T-cell (primary cell): Measurements from ENCODE around the gene COG5. TPM values are rescaled to one million over a fixed set of nuclear protein-coding genes. Genes with fewer than 3 reads are reported as not detected.

Experiments used
- ATAC-seq, 4 experiments: fragments of 200-7000 bp in 3 of 4; fragments of 150-1000 bp in 1 of 4; cut with Tn5 transposase; replicated peaks in 1 of 4; 1 replicate in 3 of 4; 2 replicates in 1 of 4; pipeline ENCODE4 v1.10.0; 2021; ENCODE audit warnings: moderate library complexity in 3 of 4, mild to moderate bottlenecking in 2 of 4, moderate number of reproducible peaks in 1 of 4
- CTCF ChIA-PET, 2 donors: fragments of 300-600 bp; sonication (Branson Sonifier 250); formaldehyde crosslinking; loops; one replicate each; lab custom pipeline; 2022; ENCODE audit warnings: antibody characterized with exemption in 2 of 2; lab: Charles Lee
- POLR2A ChIA-PET, 2 donors: fragments of 300-600 bp; sonication (Branson Sonifier 250); formaldehyde crosslinking; loops; one replicate each; lab custom pipeline; 2022; ENCODE audit warnings: antibody characterized with exemption in 2 of 2; lab: Charles Lee
- DNase-seq, 35 experiments: peaks; one replicate each; pipeline versions ENCODE4 v3.0.0 to v3.0.0-alpha.2; 2013 to 2023
- H3K27ac ChIP-seq: one replicate; pipeline ENCODE4 v1.5.1; 2013; ENCODE audit warnings: low read length
- H3K27me3 ChIP-seq, 2 experiments: replicated peaks in 1 of 2; 1 replicate in 1 of 2; 2 replicates in 1 of 2; pipeline versions ENCODE4 v1.6.1 to v1.7.0; 2013; ENCODE audit warnings: low read length in 1 of 2, mixed read lengths in 1 of 2; ENCODE audit not compliant: control insufficient read depth in 2 of 2, insufficient read depth in 2 of 2; ENCODE audit errors: extremely low read depth in 1 of 2
- H3K36me3 ChIP-seq, 2 donors: 1 replicate in 1 of 2; 2 replicates in 1 of 2; pipeline versions ENCODE4 v1.6.1 to v1.7.0; 2013; ENCODE audit warnings: low read length in 1 of 2; ENCODE audit not compliant: control insufficient read depth in 2 of 2, insufficient read depth in 1 of 2; ENCODE audit errors: extremely low read depth in 1 of 2
- H3K4me1 ChIP-seq, 2 experiments: 1 replicate in 1 of 2; 2 replicates in 1 of 2; pipeline versions ENCODE4 v1.6.1 to v1.7.0; 2013; ENCODE audit warnings: low read length in 2 of 2, mixed read lengths in 1 of 2; ENCODE audit not compliant: insufficient read depth in 2 of 2, control insufficient read depth in 1 of 2; ENCODE audit errors: extremely low read depth in 1 of 2
- H3K4me3 ChIP-seq, 2 donors: 1 replicate in 1 of 2; 2 replicates in 1 of 2; pipeline versions ENCODE4 v1.5.1 to v1.7.0; 2013; ENCODE audit warnings: mild to moderate bottlenecking in 2 of 2, low read length in 1 of 2, moderate library complexity in 1 of 2; ENCODE audit not compliant: control insufficient read depth in 1 of 2; ENCODE audit errors: extremely low read depth in 1 of 2
- H3K9me3 ChIP-seq: 2 replicates; pipeline ENCODE4 v1.7.0; 2013
- H3K27ac Mint-ChIP-seq, 2 donors: one replicate each; pipeline ENCODE4 v1.8.0; 2020 to 2021; ENCODE audit warnings: mild to moderate bottlenecking in 2 of 2, mixed read lengths in 2 of 2
- H3K27me3 Mint-ChIP-seq, 2 donors: one replicate each; pipeline ENCODE4 v1.8.0; 2021 to 2022; ENCODE audit warnings: mixed read lengths in 2 of 2
- H3K36me3 Mint-ChIP-seq: one replicate; pipeline ENCODE4 v1.8.0; 2021; ENCODE audit warnings: mixed read lengths
- H3K4me1 Mint-ChIP-seq, 3 donors: one replicate each; pipeline ENCODE4 v1.8.0; 2020 to 2022; ENCODE audit warnings: mixed read lengths in 3 of 3, mild to moderate bottlenecking in 1 of 3
- H3K4me3 Mint-ChIP-seq, 3 donors: one replicate each; pipeline ENCODE4 v1.8.0; 2020 to 2022; ENCODE audit warnings: mild to moderate bottlenecking in 3 of 3, mixed read lengths in 3 of 3, moderate library complexity in 3 of 3
- H3K9me3 Mint-ChIP-seq, 3 donors: one replicate each; pipeline ENCODE4 v1.8.0; 2020 to 2022; ENCODE audit warnings: mixed read lengths in 3 of 3
- WGBS: methylation state at CpG from one replicate; pipeline ENCODE4 v1.1.5; 2013; ENCODE audit warnings: missing lambda C conversion rate; ENCODE audit not compliant: insufficient coverage; 5-methylcytosine and 5-hydroxymethylcytosine counted together
- total RNA-seq, 35 experiments: library from RNA in 6 of 35; stranded (reverse) in 6 of 35; fragments of 120-200 nt in 1 of 35; gene quantifications; one replicate each; pipeline versions ENCODE4 v1.2.1 to v1.2.4 and lab custom pipeline; 2013 to 2026

Gene COG5
- total RNA-seq, 5 donors from 2014 or later (not counting 1 experiment from before 2014, with no cell fraction given): 37.3 to 83.8 (median 55.4) TPM

DNA sequence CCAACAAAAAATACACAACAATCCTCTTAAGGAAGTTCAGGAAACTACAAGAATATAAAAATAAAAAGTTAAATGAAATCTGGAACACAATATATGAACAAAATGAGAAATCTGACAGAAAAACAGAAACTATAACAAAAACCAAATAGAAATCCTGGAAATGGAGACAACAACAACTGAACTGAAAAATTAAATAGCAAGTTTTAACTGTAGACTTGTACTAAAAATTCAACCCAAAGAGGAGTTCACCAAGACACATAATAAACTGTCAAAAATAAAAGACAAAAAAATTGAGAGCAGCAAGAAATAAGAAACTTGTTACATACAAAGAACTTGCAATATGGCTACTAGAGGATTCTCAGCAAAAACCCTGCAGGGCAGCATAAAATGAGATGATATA is 349.8 kb downstream of the COG5 start:
- Mint-ChIP-seq H3K27me3 (no peaks in the 10 kb centered on the region), H3K27ac (no peak overlapping the region), H3K4me1 (no peaks in the 10 kb centered on the region), H3K36me3 (peaks cover 73% of the 10 kb centered on the region), H3K9me3 (peaks cover 0 to 31% (median 3%) of the 10 kb centered on the region in 3 donors), H3K4me3 (no peak overlapping the region)
- H3K4me1 ChIP-seq: no peaks in the 10 kb centered on the region
- H3K4me3 ChIP-seq: no peak overlapping the region
- no peak for DNase-seq
- ChIA-PET CTCF (no interaction called here), POLR2A (interaction anchor here in 1 of 2 donors (0.6 kb wide), 1 partner anchor 42 kb away, joined by 7 read pairs; no protein-coding TSS in a partner anchor)
- no peaks in the 10 kb centered on the region for H3K27me3 ChIP-seq
- peaks cover 7 to 21% of the 10 kb centered on the region in 2 donors for H3K36me3 ChIP-seq
- no peaks in the 10 kb centered on the region for H3K9me3 ChIP-seq
- no peak overlapping the region for H3K27ac ChIP-seq
- ATAC-seq: no peak

GRCh38 chr7:107213193-107213788 is 350.4 kb downstream of the COG5 start:
- CTCF ChIA-PET: no interaction called here
- H3K36me3 Mint-ChIP-seq: peaks cover 70% of the 10 kb centered on the region
- Histone ChIP-seq H3K27ac (no peak overlapping the region), H3K4me3 (no peak overlapping the region), H3K9me3 (no peaks in the 10 kb centered on the region), H3K27me3 (no peaks in the 10 kb centered on the region), H3K4me1 (no peaks in the 10 kb centered on the region), H3K36me3 (peaks cover 7 to 28% of the 10 kb centered on the region in 2 donors)
- H3K4me1 Mint-ChIP-seq: no peaks in the 10 kb centered on the region
- 100% methylated on average over 5 of the region's 5 CpGs for WGBS
- ATAC-seq (no peak), DNase-seq (no peak)
- peak overlapping the region in 1 of 2 donors; percentile 53 for H3K27ac Mint-ChIP-seq
- POLR2A ChIA-PET: no interaction called here
- H3K9me3 Mint-ChIP-seq: peaks cover 0 to 31% (median 3%) of the 10 kb centered on the region in 3 donors
- no peaks in the 10 kb centered on the region for H3K27me3 Mint-ChIP-seq
- H3K4me3 Mint-ChIP-seq: no peak overlapping the region

DNA sequence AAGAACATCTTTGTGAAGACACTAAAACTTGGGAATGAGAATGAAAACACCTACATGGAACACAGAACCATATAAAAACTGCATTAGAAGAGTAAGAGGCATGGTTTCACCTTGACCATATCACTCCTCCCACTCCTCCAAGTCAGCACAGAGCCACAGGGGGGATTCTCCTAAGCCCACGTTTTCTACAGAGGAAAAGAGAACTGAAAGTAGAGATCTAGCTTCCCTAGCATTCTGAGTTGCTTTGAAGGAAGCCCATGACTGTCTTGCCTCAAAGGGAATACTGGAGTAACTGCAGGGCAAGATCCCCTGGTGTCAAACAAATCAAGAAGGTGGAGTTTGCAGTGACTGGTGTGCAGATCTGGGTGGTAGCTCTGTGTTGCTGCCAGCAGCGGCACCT is 351.0 kb downstream of the COG5 start:
- ATAC-seq (no peak), DNase-seq (no peak)
- Mint-ChIP-seq H3K36me3 (peaks cover 69% of the 10 kb centered on the region), H3K9me3 (peaks cover 0 to 31% (median 3%) of the 10 kb centered on the region in 3 donors), H3K4me1 (no peaks in the 10 kb centered on the region), H3K27me3 (no peaks in the 10 kb centered on the region), H3K4me3 (no peak overlapping the region), H3K27ac (peak overlapping the region in 1 of 2 donors; percentile 53)
- WGBS: 100% methylated on average over 1 of the region's 2 CpGs
- Histone ChIP-seq H3K4me3 (no peak overlapping the region), H3K27me3 (no peaks in the 10 kb centered on the region), H3K9me3 (no peaks in the 10 kb centered on the region), H3K4me1 (no peaks in the 10 kb centered on the region), H3K36me3 (peaks cover 7 to 33% of the 10 kb centered on the region in 2 donors), H3K27ac (no peak overlapping the region)
- CTCF ChIA-PET: interaction anchor here in 1 of 2 donors (0.8 to 0.9 kb wide), 2 partner anchors 662 to 933 kb away, joined by 3 to 4 read pairs; no protein-coding TSS in a partner anchor
- POLR2A ChIA-PET: interaction anchor here in 1 of 2 donors (0.5 to 0.7 kb wide), 2 partner anchors 27 to 64 kb away, joined by 3 read pairs; no protein-coding TSS in a partner anchor

DNA sequence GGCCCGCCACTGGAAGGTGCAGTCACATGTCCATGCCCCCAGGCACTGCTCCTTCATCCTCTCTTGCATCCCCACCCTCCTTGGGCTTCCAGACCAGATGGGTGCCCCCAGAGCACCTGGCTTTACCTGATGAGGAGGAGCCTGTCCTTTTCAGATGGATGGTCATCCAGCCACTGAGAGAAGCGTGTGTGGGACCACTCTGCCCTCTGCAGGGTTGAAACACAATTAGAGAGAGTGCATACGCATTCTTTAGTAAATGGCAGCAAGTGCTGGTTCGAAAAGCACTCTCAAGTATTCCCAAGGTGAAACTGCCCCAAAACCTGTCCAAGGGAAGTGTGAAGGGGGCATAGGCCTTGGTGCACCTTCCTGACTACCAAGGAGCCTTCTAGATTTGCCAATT is 353.3 kb downstream of the COG5 start:
- H3K9me3 Mint-ChIP-seq: peaks cover 0 to 14% (median 3%) of the 10 kb centered on the region in 3 donors
- peak in 1 of 4 experiments; percentile 3 for ATAC-seq

DNA sequence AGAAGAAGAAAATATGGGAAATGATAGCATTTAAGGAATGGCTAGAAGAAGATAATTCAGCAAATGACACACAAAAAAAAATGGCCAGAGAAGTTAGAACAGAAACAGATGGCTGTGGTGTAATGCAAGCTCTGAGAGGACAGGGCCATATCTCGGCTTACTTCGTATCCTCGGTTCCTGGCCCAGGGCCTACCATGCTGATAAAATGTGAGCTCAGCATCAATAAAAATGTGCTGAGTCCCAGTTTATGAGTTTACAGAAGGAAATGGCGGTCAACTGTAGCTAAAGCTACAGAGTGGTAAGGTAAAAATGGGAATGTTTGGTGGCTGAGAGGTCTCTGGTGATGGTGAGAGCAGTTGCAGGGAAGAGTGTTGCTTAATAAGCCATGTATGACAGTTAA is 354.2 kb downstream of the COG5 start:
- Histone ChIP-seq H3K36me3 (peaks cover 11 to 60% of the 10 kb centered on the region in 2 donors), H3K27me3 (no peaks in the 10 kb centered on the region), H3K27ac (no peak overlapping the region), H3K4me3 (no peak overlapping the region), H3K9me3 (no peaks in the 10 kb centered on the region), H3K4me1 (no peaks in the 10 kb centered on the region)
- H3K4me1 Mint-ChIP-seq: no peaks in the 10 kb centered on the region
- 98% methylated on average over 4 of the region's 4 CpGs for WGBS
- ATAC-seq (no peak), DNase-seq (no peak)
- ChIA-PET CTCF (interaction anchor here in 1 of 2 donors (0.7 kb wide), 1 partner anchor 8 kb away, joined by 3 read pairs; no protein-coding TSS in a partner anchor), POLR2A (interaction anchor here in 1 of 2 donors (1.6 kb wide), 1 partner anchor 15 kb away, joined by 5 read pairs; no protein-coding TSS in a partner anchor)
- no peaks in the 10 kb centered on the region for H3K27me3 Mint-ChIP-seq
- no peak overlapping the region for H3K4me3 Mint-ChIP-seq
- peaks cover 71% of the 10 kb centered on the region for H3K36me3 Mint-ChIP-seq
- peaks cover 0 to 10% (median 0%) of the 10 kb centered on the region in 3 donors for H3K9me3 Mint-ChIP-seq
- peak overlapping the region in 1 of 2 donors; percentile 24 for H3K27ac Mint-ChIP-seq

More for the DNA sequence above, 353.3 kb downstream of the COG5 start:
- Histone ChIP-seq H3K4me3 (no peak overlapping the region), H3K27ac (no peak overlapping the region), H3K36me3 (peaks cover 7 to 52% of the 10 kb centered on the region in 2 donors), H3K27me3 (no peaks in the 10 kb centered on the region), H3K4me1 (no peaks in the 10 kb centered on the region), H3K9me3 (no peaks in the 10 kb centered on the region)
- Mint-ChIP-seq H3K4me3 (no peak overlapping the region), H3K4me1 (no peaks in the 10 kb centered on the region), H3K27ac (no peak overlapping the region), H3K27me3 (no peaks in the 10 kb centered on the region), H3K36me3 (peaks cover 68% of the 10 kb centered on the region)
- no peak for DNase-seq
- POLR2A ChIA-PET: no interaction called here
- 100% methylated on average over 4 of the region's 4 CpGs for WGBS
- CTCF ChIA-PET: no interaction called here

GRCh38 chr7:107208563-107208962 is 355.2 kb downstream of the COG5 start:
- Mint-ChIP-seq H3K27me3 (no peaks in the 10 kb centered on the region), H3K9me3 (peaks cover 0 to 5% (median 0%) of the 10 kb centered on the region in 3 donors), H3K4me1 (no peaks in the 10 kb centered on the region), H3K36me3 (peaks cover 73% of the 10 kb centered on the region), H3K4me3 (no peak overlapping the region), H3K27ac (no peak overlapping the region)
- ChIA-PET CTCF (interaction anchor here in 1 of 2 donors (1.3 kb wide), 1 partner anchor 9 kb away, joined by 3 read pairs; no protein-coding TSS in a partner anchor), POLR2A (interaction anchor here (0.6 to 1.6 kb wide), 3 partner anchors 13 to 442 kb away, joined by 3 to 5 read pairs (median 4); no protein-coding TSS in a partner anchor)
- H3K36me3 ChIP-seq: peaks cover 15 to 70% of the 10 kb centered on the region in 2 donors
- WGBS: no CpG with 5 or more reads among the region's 5 CpGs
- no peaks in the 10 kb centered on the region for H3K9me3 ChIP-seq
- H3K27me3 ChIP-seq: no peaks in the 10 kb centered on the region
- no peaks in the 10 kb centered on the region for H3K4me1 ChIP-seq
- DNase-seq: no peak
- no peak overlapping the region for H3K27ac ChIP-seq
- no peak overlapping the region for H3K4me3 ChIP-seq
- no peak for ATAC-seq
